Sigmoid colon (tissue), 7 donors: ENCODE results near the gene GABRR2. TPM values are rescaled to one million over a fixed set of nuclear protein-coding genes. Genes with fewer than 3 reads are reported as not detected.

Experiments
- DNase-seq: peaks from one replicate; pipeline ENCODE4 v3.0.0-alpha.2; 2019
- H3K27ac ChIP-seq, 4 donors: fragments of 200-600 bp; sonication (generic); one replicate each; pipeline ENCODE4 v1.5.1; 2016 to 2019; ENCODE audit warnings: mild to moderate bottlenecking in 1 of 4
- H3K27me3 ChIP-seq, 3 donors: fragments of 200-600 bp; sonication (generic); one replicate each; pipeline ENCODE4 v1.5.1; 2019; ENCODE audit warnings: mild to moderate bottlenecking in 1 of 3
- H3K36me3 ChIP-seq, 4 donors: fragments of 200-600 bp; sonication (generic); one replicate each; pipeline ENCODE4 v1.5.1; 2016 to 2019
- H3K4me1 ChIP-seq, 4 donors: fragments of 200-600 bp; sonication (generic); one replicate each; pipeline ENCODE4 v1.5.1; 2017 to 2019
- H3K4me3 ChIP-seq, 4 donors: fragments of 200-600 bp; sonication (generic); one replicate each; pipeline ENCODE4 v1.5.1; 2017 to 2019; ENCODE audit warnings: mild to moderate bottlenecking in 2 of 4, moderate library complexity in 1 of 4
- H3K9me3 ChIP-seq, 4 donors: fragments of 200-600 bp in 3 of 4; sonication (generic) in 3 of 4; one replicate each; pipeline versions ENCODE4 v1.5.1 to v1.6.1; 2013 to 2019
- CTCF ChIP-seq, 4 experiments: fragments of 450-650 bp in 3 of 4; fragments of 200-600 bp in 1 of 4; IDR thresholded peaks; one replicate each; pipeline ENCODE4 v1.5.1; 2016 to 2019; ENCODE audit warnings: antibody characterized with exemption in 4 of 4, mild to moderate bottlenecking in 3 of 4, moderate library complexity in 2 of 4
- EP300 ChIP-seq, 4 donors: sonication (generic); formaldehyde crosslinking; IDR thresholded peaks; one replicate each; pipeline ENCODE4 v1.6.1; 2017; ENCODE audit warnings: antibody characterized with exemption in 4 of 4
- POLR2A ChIP-seq, 2 donors: fragments of 450-650 bp; IDR thresholded peaks; one replicate each; pipeline ENCODE4 v1.6.1; 2016; ENCODE audit warnings: antibody characterized with exemption in 2 of 2, mild to moderate bottlenecking in 2 of 2, moderate library complexity in 2 of 2
- POLR2AphosphoS5 ChIP-seq, 4 donors: sonication (generic); formaldehyde crosslinking; IDR thresholded peaks; one replicate each; pipeline ENCODE4 v1.6.1; 2017; ENCODE audit warnings: antibody characterized with exemption in 4 of 4
- WGBS, 2 donors: extraction: QIAGEN DNeasy Blood & Tissue Kit; methylation state at CpG; one replicate each; pipeline ENCODE4 v1.1.7; 2013; 5-methylcytosine and 5-hydroxymethylcytosine counted together
- intact Hi-C: fragments of 100-400 bp; cut with DNase I; formaldehyde crosslinking; loops from one replicate; pipeline ENCODE4 v1.15.1; 2023
- polyA plus RNA-seq, 3 donors: library from polyadenylated mRNA; stranded (reverse); fragments of 200-250 nt; gene quantifications; one replicate each; pipeline ENCODE4 v1.2.3, GENCODE V29; 2013
- total RNA-seq, 4 donors: library from RNA; depleted of rRNA; stranded (reverse); fragments of >200 nt; gene quantifications; one replicate each; pipeline ENCODE4 v1.1.0, GENCODE V29; 2016
- donor health status: healthy with polysubstance abuse.
- donor health status: Bipolar disorder and iron deficiency.
- donor health status: healthy.

Gene GABRR2
- total and polyA plus RNA-seq, 7 donors: 0.36 to 2.8 (median 0.99) TPM; not detected in 2

GRCh38 chr6:89353702-89354392 lies 38.7 kb upstream of the GABRR2 start:
- no peak for DNase-seq
- Histone ChIP-seq H3K27ac (peak overlapping the region in 3 of 4 donors; percentile 94), H3K27me3 (no peaks in the 10 kb centered on the region), H3K9me3 (no peaks in the 10 kb centered on the region), H3K4me3 (no peak overlapping the region), H3K4me1 (peaks cover 0 to 28% (median 23%) of the 10 kb centered on the region in 4 donors), H3K36me3 (no peaks in the 10 kb centered on the region)
- 71 to 87% methylated on average over 2 of the region's 2 CpGs for WGBS, 2 donors
- intact Hi-C loops: loop anchor here (1.0 to 10.0 kb wide), 6 partner anchors 232 to 481 kb away; partner anchors contain the start of gene PNRC1
- no peak for TF ChIP-seq EP300 (IDR thresholded peaks at IDR 0.05)
- no peak for TF ChIP-seq POLR2AphosphoS5 (IDR thresholded peaks at IDR 0.05)
- no peak for TF ChIP-seq CTCF (IDR thresholded peaks at IDR 0.05)
- no peak for TF ChIP-seq POLR2A (IDR thresholded peaks at IDR 0.05)

- WGBS, 2 donors: 41 to 48% methylated on average over 27 of the region's 27 CpGs
- H3K4me1 ChIP-seq: peaks cover 0 to 35% (median 30%) of the 10 kb centered on the region in 4 donors
- intact Hi-C loops: loop anchor here (1.0 to 10.0 kb wide), 6 partner anchors 231 to 482 kb away; partner anchors contain the start of gene PNRC1
- peak overlapping the region; percentile 65 to 92 (median 72) for H3K4me3 ChIP-seq
- TF ChIP-seq EP300 (IDR thresholded peaks at IDR 0.05) (no peak), POLR2A (IDR thresholded peaks at IDR 0.05) (peak in 1 of 2 donors; percentile 6)
- no peaks in the 10 kb centered on the region for H3K27me3 ChIP-seq
- no peaks in the 10 kb centered on the region for H3K9me3 ChIP-seq
- no peak for DNase-seq
- no peaks in the 10 kb centered on the region for H3K36me3 ChIP-seq
- peak overlapping the region; percentile 94 to 99 (median 94) for H3K27ac ChIP-seq
These were observed 38.0 kb upstream of the GABRR2 start for GRCh38 chr6:89353118-89353556.

- Histone ChIP-seq H3K36me3 (no peaks in the 10 kb centered on the region), H3K9me3 (no peaks in the 10 kb centered on the region), H3K4me3 (peak within 1 kb of the TSS; percentile 65 to 92 (median 72)), H3K4me1 (peaks cover 0 to 40% (median 36%) of the 10 kb centered on the region in 4 donors), H3K27ac (peak within 1 kb of the TSS; percentile 94 to 99 (median 94)), H3K27me3 (no peaks in the 10 kb centered on the region)
- DNase-seq: peak; percentile 97
- TF ChIP-seq EP300 (IDR thresholded peaks at IDR 0.05) (no peak), CTCF (IDR thresholded peaks at IDR 0.05) (no peak), POLR2A (IDR thresholded peaks at IDR 0.05) (peak; percentile 65 to 78), POLR2AphosphoS5 (IDR thresholded peaks at IDR 0.05) (peak; percentile 69 to 95 (median 90))
- intact Hi-C loops: loop anchor here (1.0 to 10.0 kb wide), 6 partner anchors 230 to 482 kb away; partner anchors contain the start of gene PNRC1
- whole genome bisulfite sequencing, 2 donors: 0% methylated on average over 102 of the region's 102 CpGs
These were observed 37.4 kb upstream of the GABRR2 start, which contains the start of gene UBE2J1 for GRCh38 chr6:89352278-89353117. Gene UBE2J1, minus strand, starts transcription at chr6:89352722. Its CDS starts 153 bp downstream, at chr6:89352569.

GRCh38 chr6:89351671-89352277 lies 36.7 kb upstream of the GABRR2 start:
- DNase-seq: no peak
- TF ChIP-seq POLR2A (IDR thresholded peaks at IDR 0.05): no peak
- TF ChIP-seq POLR2AphosphoS5 (IDR thresholded peaks at IDR 0.05): no peak
- no peak for TF ChIP-seq CTCF (IDR thresholded peaks at IDR 0.05)
- TF ChIP-seq EP300 (IDR thresholded peaks at IDR 0.05): no peak
- WGBS, 2 donors: 0 to 1% methylated on average over 12 of the region's 12 CpGs
- Histone ChIP-seq H3K27me3 (no peaks in the 10 kb centered on the region), H3K36me3 (no peaks in the 10 kb centered on the region), H3K4me3 (peak overlapping the region; percentile 65 to 92 (median 72)), H3K4me1 (peaks cover 0 to 44% (median 36%) of the 10 kb centered on the region in 4 donors), H3K27ac (peak overlapping the region; percentile 94 to 99 (median 94)), H3K9me3 (no peaks in the 10 kb centered on the region)
- intact Hi-C loops: loop anchor here (5.0 to 10.0 kb wide), 5 partner anchors 229 to 483 kb away; partner anchors contain the start of gene PNRC1
